OCI-LY7 (cell line): ENCODE data around the gene GALNT6. TPM values are rescaled to one million over a fixed set of nuclear protein-coding genes. Genes with fewer than 3 reads are reported as not detected.

Source experiments
- BruUV-seq: library from RNA; stranded (reverse); fragments of 400-500 nt; replicated peaks from 2 replicates; lab custom pipeline; 2021; lab: Mats Ljungman, UMichigan
- CTCF ChIA-PET: fragments of 300-600 bp; sonication (Branson Sonifier 250); formaldehyde crosslinking; loops from one replicate; lab custom pipeline; 2022; ENCODE audit warnings: antibody characterized with exemption; ENCODE audit not compliant: unreplicated experiment; lab: Charles Lee
- POLR2A ChIA-PET: fragments of 300-600 bp; sonication (Branson Sonifier 250); formaldehyde crosslinking; loops from one replicate; lab custom pipeline; 2022; ENCODE audit warnings: antibody characterized with exemption; lab: Charles Lee
- DNase-seq: peaks from one replicate; pipeline ENCODE4 v3.0.0-alpha.2; 2015; ENCODE audit warnings: low spot score
- H2AFZ ChIP-seq: fragments of 200-600 bp; sonication (generic), shearing (Covaris generic); 2 replicates; pipeline ENCODE4 v1.6.1; 2014; ENCODE audit warnings: mild to moderate bottlenecking, antibody characterized with exemption, low read length, moderate library complexity
- H3K27ac ChIP-seq: fragments of 200-600 bp; sonication (generic); 2 replicates; pipeline ENCODE4 v1.5.1; 2014; ENCODE audit warnings: mixed run types, low read depth, mild to moderate bottlenecking, moderate library complexity, low read length, inconsistent platforms; ENCODE audit not compliant: poor library complexity, severe bottlenecking
- H3K36me3 ChIP-seq: fragments of 200-600 bp; sonication (generic); 2 replicates; pipeline ENCODE4 v1.6.1; 2014; ENCODE audit warnings: mild to moderate bottlenecking, antibody characterized with exemption, low read length, moderate library complexity, mixed read lengths; ENCODE audit not compliant: insufficient read depth
- H3K4me1 ChIP-seq: fragments of 200-600 bp; sonication (generic); 2 replicates; pipeline ENCODE4 v1.5.1; 2014; ENCODE audit warnings: mild to moderate bottlenecking, low read length; ENCODE audit not compliant: insufficient read depth, poor library complexity, severe bottlenecking
- H3K4me2 ChIP-seq: fragments of 200-600 bp; sonication (generic); 2 replicates; pipeline ENCODE4 v1.6.1; 2014; ENCODE audit warnings: mild to moderate bottlenecking, low read length
- H3K4me3 ChIP-seq: fragments of 200-600 bp; sonication (generic); 2 replicates; pipeline ENCODE4 v1.5.1; 2014; ENCODE audit warnings: mild to moderate bottlenecking, low read depth, low read length; ENCODE audit not compliant: poor library complexity, severe bottlenecking
- H3K79me2 ChIP-seq: fragments of 200-600 bp; sonication (generic); 2 replicates; pipeline ENCODE4 v1.6.1; 2016; ENCODE audit warnings: low read depth, mild to moderate bottlenecking, low read length, moderate library complexity, mixed read lengths; ENCODE audit not compliant: insufficient read depth
- H3K9me2 ChIP-seq: fragments of 200-600 bp; sonication (generic); 2 replicates; pipeline ENCODE4 v1.6.1; 2016; ENCODE audit warnings: mild to moderate bottlenecking, low read length, mixed read lengths; ENCODE audit not compliant: insufficient read depth
- H3K9me3 ChIP-seq: fragments of 200-600 bp; sonication (generic); 2 replicates; pipeline ENCODE4 v1.6.1; 2014; ENCODE audit warnings: mild to moderate bottlenecking, mixed run types, low read length, mixed read lengths
- H4K20me1 ChIP-seq: fragments of 200-600 bp; sonication (generic); 2 replicates; pipeline ENCODE4 v1.6.1; 2014; ENCODE audit warnings: mild to moderate bottlenecking, antibody characterized with exemption, low read length, moderate library complexity, mixed read lengths; ENCODE audit not compliant: insufficient read depth
- EZH2phosphoT487 ChIP-seq: fragments of 200-600 bp; sonication (generic); IDR thresholded peaks from 2 replicates; pipeline ENCODE4 v1.6.1; 2018; ENCODE audit warnings: low read depth, borderline replicate concordance, mild to moderate bottlenecking, mixed run types, antibody characterized with exemption, low read length, moderate library complexity, mixed read lengths
- intact Hi-C: fragments of 100-400 bp; cut with micrococcal nuclease; formaldehyde crosslinking; loops from one replicate; pipeline ENCODE4 v1.10.0; 2022; ENCODE audit not compliant: unreplicated experiment
- total RNA-seq, 2 experiments: library from RNA; depleted of rRNA in 1 of 2; stranded (reverse); fragments of >200 nt in 1 of 2; shearing (Covaris generic) in 1 of 2; gene quantifications; 2 replicates each; pipeline ENCODE4 v1.2.3, GENCODE V29; 2014 to 2022
- TF ChIP-seq, protein P1 (sequence below): fragments of 200-600 bp; sonication (generic); conservative IDR thresholded peaks from 2 replicates; pipeline ENCODE4 v1.5.1; 2014; ENCODE audit warnings: mild to moderate bottlenecking, antibody characterized with exemption, low read length, moderate library complexity, mixed read lengths

Gene GALNT6
- total RNA-seq, 2 experiments from 2014 or later = 1.4 to 4.8 TPM

DNA sequence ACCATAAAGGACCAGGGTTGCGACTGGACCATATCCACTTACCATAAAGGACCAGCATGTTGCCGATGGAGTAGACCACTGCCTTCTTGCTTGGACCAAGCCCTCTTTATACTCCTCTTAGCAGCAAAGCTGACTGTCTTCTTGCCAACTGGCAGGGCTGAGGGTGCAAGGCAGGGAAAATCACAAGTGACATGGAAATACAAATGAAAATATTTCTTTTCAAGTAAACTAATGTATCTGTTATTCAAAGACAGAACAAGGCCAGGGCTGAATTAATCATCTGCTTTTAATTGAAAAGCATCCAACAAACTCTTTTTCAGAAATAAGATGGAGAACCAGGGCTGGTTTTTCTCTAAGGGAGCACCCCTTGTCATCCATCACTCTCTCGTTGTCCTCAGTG, 44.6 kb downstream of the GALNT6 start, which contains the start of gene CELA1:
Gene CELA1, minus strand, starts transcription at position 99 of the 400 bp plus-strand sequence. Its CDS starts 41 bp downstream, at position 58.
- intact Hi-C loops = loop anchor here (10.0 kb wide), 1 partner anchor 582 kb away; the partner anchor contains the start of gene ATF1
- Histone ChIP-seq H3K4me1 (peaks cover 9% of the 10 kb centered on the region), H2AFZ (no peak within 1 kb of the TSS), H3K79me2 (no peaks in the 10 kb centered on the region), H4K20me1 (no peaks in the 10 kb centered on the region), H3K4me2 (no peak within 1 kb of the TSS), H3K36me3 (no peaks in the 10 kb centered on the region), H3K27ac (no peak within 1 kb of the TSS), H3K4me3 (no peak within 1 kb of the TSS), H3K9me3 (no peaks in the 10 kb centered on the region), H3K9me2 (no peaks in the 10 kb centered on the region)
- DNase-seq = no peak
- no TSS peak for BruUV-seq
- ChIA-PET CTCF (no interaction called here), POLR2A (no interaction called here)
- TF ChIP-seq, protein P1, sequence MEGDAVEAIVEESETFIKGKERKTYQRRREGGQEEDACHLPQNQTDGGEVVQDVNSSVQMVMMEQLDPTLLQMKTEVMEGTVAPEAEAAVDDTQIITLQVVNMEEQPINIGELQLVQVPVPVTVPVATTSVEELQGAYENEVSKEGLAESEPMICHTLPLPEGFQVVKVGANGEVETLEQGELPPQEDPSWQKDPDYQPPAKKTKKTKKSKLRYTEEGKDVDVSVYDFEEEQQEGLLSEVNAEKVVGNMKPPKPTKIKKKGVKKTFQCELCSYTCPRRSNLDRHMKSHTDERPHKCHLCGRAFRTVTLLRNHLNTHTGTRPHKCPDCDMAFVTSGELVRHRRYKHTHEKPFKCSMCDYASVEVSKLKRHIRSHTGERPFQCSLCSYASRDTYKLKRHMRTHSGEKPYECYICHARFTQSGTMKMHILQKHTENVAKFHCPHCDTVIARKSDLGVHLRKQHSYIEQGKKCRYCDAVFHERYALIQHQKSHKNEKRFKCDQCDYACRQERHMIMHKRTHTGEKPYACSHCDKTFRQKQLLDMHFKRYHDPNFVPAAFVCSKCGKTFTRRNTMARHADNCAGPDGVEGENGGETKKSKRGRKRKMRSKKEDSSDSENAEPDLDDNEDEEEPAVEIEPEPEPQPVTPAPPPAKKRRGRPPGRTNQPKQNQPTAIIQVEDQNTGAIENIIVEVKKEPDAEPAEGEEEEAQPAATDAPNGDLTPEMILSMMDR = no peak
- TF ChIP-seq EZH2phosphoT487 = no peak

DNA sequence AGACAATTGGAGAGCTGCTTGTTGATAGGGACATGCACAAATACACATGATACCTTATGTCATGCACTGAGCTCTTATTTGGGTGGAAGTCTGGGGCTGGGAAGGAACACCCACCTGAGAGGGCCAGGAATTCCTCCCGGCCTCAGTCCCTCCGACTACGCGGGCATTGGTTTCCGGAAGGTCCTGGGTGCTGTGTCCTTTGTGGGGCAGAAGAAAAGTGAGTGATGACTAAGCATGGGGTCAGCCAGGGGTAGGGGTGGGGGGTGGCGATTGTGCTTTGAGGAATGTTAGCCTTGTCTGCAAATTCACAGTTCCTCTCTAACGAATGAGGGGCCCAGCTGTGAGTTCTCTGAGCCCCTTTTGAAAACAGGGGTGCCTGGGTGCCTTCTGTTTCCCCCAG, 45.5 kb downstream of the GALNT6 start:
- H3K4me1 ChIP-seq = peaks cover 9% of the 10 kb centered on the region
- intact Hi-C loops = loop anchor here (10.0 kb wide), 1 partner anchor 581 kb away; the partner anchor contains the start of gene ATF1
- H3K9me3 ChIP-seq = no peaks in the 10 kb centered on the region
- no peaks in the 10 kb centered on the region for H4K20me1 ChIP-seq
- H3K4me3 ChIP-seq = no peak overlapping the region
- H2AFZ ChIP-seq = no peak overlapping the region
- CTCF ChIA-PET = no interaction called here
- H3K4me2 ChIP-seq = no peak overlapping the region
- no peaks in the 10 kb centered on the region for H3K36me3 ChIP-seq
- H3K79me2 ChIP-seq = no peaks in the 10 kb centered on the region
- no peak overlapping the region for H3K27ac ChIP-seq
- DNase-seq = no peak
- TF ChIP-seq, protein P1 = no peak
- TF ChIP-seq EZH2phosphoT487 = no peak
- no peaks in the 10 kb centered on the region for H3K9me2 ChIP-seq
- POLR2A ChIA-PET = interaction anchor here (0.6 kb wide), 1 partner anchor 12 kb away, joined by 3 read pairs; no protein-coding TSS in a partner anchor
- no TSS peak for BruUV-seq

DNA sequence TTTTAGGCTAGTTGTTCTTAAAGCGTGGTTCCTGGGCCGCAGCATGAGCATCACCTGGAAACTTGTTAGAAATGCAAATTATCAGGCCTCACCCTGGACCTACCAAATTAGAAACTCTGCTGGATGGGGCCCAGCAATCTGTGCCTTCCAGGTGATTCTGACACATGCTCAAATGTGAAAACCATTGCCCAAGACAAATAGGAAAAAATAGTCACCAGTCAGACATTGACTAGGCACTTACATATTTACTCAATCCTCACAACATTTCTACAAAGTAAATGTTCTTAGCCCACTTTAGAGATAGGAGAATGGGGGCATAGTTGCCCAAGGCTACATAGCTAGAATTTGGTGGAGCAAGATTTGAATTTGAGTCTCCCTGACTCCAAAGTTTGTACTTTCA, 48.0 kb downstream of the GALNT6 start:
- Histone ChIP-seq H3K36me3 (no peaks in the 10 kb centered on the region), H2AFZ (no peak overlapping the region), H3K9me2 (no peaks in the 10 kb centered on the region), H4K20me1 (no peaks in the 10 kb centered on the region), H3K4me2 (no peak overlapping the region), H3K27ac (no peak overlapping the region), H3K9me3 (no peaks in the 10 kb centered on the region), H3K79me2 (no peaks in the 10 kb centered on the region), H3K4me3 (no peak overlapping the region), H3K4me1 (peaks cover 9% of the 10 kb centered on the region)
- ChIA-PET CTCF (no interaction called here), POLR2A (no interaction called here)
- BruUV-seq = no TSS peak
- TF ChIP-seq EZH2phosphoT487 = no peak
- TF ChIP-seq, protein P1 = no peak
- intact Hi-C loops = loop anchor here (5.0 to 10.0 kb wide), 2 partner anchors 516 to 578 kb away; partner anchors contain the start of gene ATF1
- DNase-seq = no peak
